Measurements from ENCODE around the gene SPAG5.
A peak's percentile ranks its signal among the peaks of the same experiment; 100 is the strongest.

Gene SPAG5

GRCh38 chr17:28573521-28573920, 25.3 kb downstream of the SPAG5 start:
- no peak for DNase-seq (ENCODE audit: low read depth)

- DNase-seq (ENCODE audit: low read depth): no peak
Measured at GRCh38 chr17:28573040-28573380, 25.8 kb downstream of the SPAG5 start.

GRCh38 chr17:28572259-28573039, 26.4 kb downstream of the SPAG5 start:
- no peak for DNase-seq (ENCODE audit: low read depth)

GRCh38 chr17:28571361-28572122, 27.3 kb downstream of the SPAG5 start, which contains the start of gene PIGS:
Gene PIGS, minus strand, starts transcription at chr17:28571524. Its CDS starts 28 bp downstream, at chr17:28571496.
- DNase-seq (ENCODE audit: low read depth): peak; percentile 89

GRCh38 chr17:28570716-28571360, 28.0 kb downstream of the SPAG5 start:
- no peak for DNase-seq (ENCODE audit: low read depth)

- no peak for DNase-seq (ENCODE audit: low read depth)
Measured at GRCh38 chr17:28569446-28569845, 29.4 kb downstream of the SPAG5 start.

- no peak for DNase-seq (ENCODE audit: low read depth)
Measured at GRCh38 chr17:28567604-28568003, 31.2 kb downstream of the SPAG5 start.

GRCh38 chr17:28563475-28563874, 35.4 kb downstream of the SPAG5 start:
- DNase-seq (ENCODE audit: low read depth): peak; percentile 16

- no peak for DNase-seq (ENCODE audit: low read depth)
Measured at GRCh38 chr17:28555022-28555421, 43.8 kb downstream of the SPAG5 start.

- no peak for DNase-seq (ENCODE audit: low read depth)
Measured at GRCh38 chr17:28554565-28554964, 44.3 kb downstream of the SPAG5 start.

GRCh38 chr17:28553000-28553505, 45.8 kb downstream of the SPAG5 start:
- DNase-seq (ENCODE audit: low read depth): no peak

- peak; percentile 58 for DNase-seq (ENCODE audit: low read depth)
Measured at GRCh38 chr17:28552176-28552999, 46.4 kb downstream of the SPAG5 start, which contains the start of gene UNC119. Gene UNC119, minus strand, starts transcription at chr17:28552624. Its CDS starts 67 bp downstream, at chr17:28552557.

- DNase-seq (ENCODE audit: low read depth): no peak
Measured at GRCh38 chr17:28551421-28552175, 47.2 kb downstream of the SPAG5 start.

- DNase-seq (ENCODE audit: low read depth): no peak
Measured at GRCh38 chr17:28550858-28551257, 48.0 kb downstream of the SPAG5 start.

- no peak for DNase-seq (ENCODE audit: low read depth)
Measured at GRCh38 chr17:28549236-28550132, 49.3 kb downstream of the SPAG5 start.

GRCh38 chr17:28548417-28549130, 50.3 kb downstream of the SPAG5 start:
- no peak for DNase-seq (ENCODE audit: low read depth)

GRCh38 chr17:28547623-28548416, 51.0 kb downstream of the SPAG5 start:
- DNase-seq (ENCODE audit: low read depth): peak; percentile 58

- no peak for DNase-seq (ENCODE audit: low read depth)
Measured at GRCh38 chr17:28547096-28547622, 51.7 kb downstream of the SPAG5 start.
